Hepatocyte (in vitro differentiated cells): ENCODE data around the gene ARRDC1.

Experiments
- CTCF ChIP-seq: fragments of 200-600 bp; sonication (generic); IDR thresholded peaks from 2 replicates; pipeline ENCODE4 v1.5.1; 2016; ENCODE audit warnings: antibody characterized with exemption, mild to moderate bottlenecking; ENCODE audit not compliant: poor library complexity
- EZH2phosphoT487 ChIP-seq: fragments of 200-600 bp; sonication (generic); IDR thresholded peaks from one replicate; pipeline ENCODE4 v1.6.1; 2018; ENCODE audit warnings: antibody characterized with exemption, mild to moderate bottlenecking, low read depth, moderate library complexity; ENCODE audit not compliant: unreplicated experiment, severe bottlenecking

GRCh38 chr9:137556069-137556838 is 49.2 kb upstream of the ARRDC1 start:
- TF ChIP-seq CTCF (no peak), EZH2phosphoT487 (no peak)
